NCI-H1105 treated with DMSO at 0.1 percent for 48 hours (cell line): ENCODE results near the gene PNMA3.
"Not testable (repeated sequence)": the region's sequence is repeated elsewhere in the genome, so short reads cannot be mapped to it uniquely, and the experiment has no call there.

ENCODE experiments used
- DNase-seq: peaks from one replicate; lab custom pipeline; 2025; lab: John Stamatoyannopoulos, UW

PNMA3 gene

DNA sequence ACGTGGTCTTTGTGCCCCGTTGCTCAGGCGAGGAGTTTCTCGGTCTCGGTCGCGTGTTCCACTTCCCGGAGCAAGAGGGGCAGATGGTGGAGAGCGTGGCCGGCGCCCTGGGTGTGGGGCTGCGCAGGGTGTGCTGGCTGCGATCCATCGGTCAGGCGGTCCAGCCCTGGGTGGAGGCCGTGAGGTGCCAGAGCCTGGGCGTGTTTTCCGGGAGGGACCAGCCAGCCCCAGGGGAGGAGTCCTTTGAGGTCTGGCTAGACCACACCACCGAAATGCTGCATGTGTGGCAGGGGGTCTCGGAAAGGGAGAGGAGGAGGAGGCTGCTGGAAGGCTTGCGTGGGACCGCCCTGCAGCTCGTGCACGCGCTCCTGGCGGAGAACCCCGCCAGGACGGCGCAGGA is 17.1 kb downstream of the PNMA3 start:
- not testable (repeated sequence) for DNase-seq

DNA sequence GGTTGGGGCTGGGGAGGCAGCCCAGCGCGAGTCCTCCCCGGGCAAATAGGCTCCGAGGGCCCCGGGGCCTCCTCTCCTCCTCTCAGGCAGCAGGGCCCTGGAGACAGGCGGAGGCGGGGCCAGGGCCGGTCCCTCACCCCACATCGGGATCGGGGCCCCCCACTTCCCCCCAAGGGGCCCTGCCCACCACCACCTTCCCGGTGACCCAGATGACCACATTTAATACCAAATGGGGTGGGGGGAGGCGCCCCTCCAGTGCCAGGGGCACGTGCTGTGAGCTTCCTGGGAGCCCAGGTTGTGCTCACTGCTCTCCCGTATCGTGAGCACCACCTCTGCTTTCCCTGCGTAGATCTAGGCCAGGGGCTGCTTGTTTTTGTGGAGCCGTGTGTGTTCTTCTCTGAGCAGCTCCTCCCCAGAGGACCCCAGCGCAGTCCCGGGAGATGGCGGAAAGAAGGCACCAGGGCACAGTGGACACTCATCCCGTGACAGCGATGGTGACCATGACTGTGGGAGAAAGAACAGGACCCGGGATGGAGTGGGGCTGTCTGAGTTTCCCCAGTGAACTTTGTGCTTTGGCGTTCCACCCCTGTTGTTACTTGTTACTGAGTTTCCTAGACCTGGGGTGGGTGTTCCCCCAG is 18.1 kb downstream of the PNMA3 start:
- no peak for DNase-seq

DNA sequence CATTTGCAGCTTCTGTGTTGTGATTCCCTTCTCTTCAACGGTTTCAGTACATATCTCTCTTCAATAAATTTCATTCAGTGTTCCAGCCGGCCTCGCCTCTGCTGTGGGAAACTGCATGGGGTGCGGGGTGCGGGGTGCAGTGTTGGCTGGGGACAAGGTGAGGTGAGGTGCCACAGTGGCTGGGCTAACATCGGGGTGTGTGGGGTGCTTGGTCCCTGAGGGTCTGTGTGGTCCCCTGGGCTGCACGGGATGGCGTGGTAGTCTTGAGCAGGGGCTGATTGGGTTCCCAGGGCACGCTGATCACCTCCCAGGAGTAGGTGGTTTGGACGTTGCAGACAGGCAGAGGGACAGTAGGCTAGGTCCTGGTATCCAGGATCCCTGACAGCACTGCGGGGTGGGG is 18.7 kb downstream of the PNMA3 start:
- DNase-seq, result no peak

DNA sequence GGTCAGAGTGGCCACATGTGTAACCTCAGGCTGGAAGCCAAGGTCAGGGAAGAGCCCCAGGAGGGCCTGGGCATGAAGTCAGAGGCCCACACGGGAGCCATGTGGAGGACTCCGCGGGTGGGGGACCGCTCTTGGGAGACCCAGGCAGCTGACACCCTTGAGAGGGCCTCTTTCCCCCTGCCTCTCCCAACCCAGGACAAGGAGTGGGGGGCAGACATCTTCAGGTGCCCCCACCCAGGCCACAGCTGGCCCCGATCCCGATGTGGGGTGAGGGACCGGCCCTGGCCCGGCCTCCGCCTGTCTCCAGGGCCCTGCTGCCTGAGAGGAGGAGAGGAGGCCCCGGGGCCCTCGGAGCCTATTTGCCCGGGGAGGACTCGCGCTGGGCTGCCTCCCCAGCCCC is 19.1 kb downstream of the PNMA3 start:
- DNase-seq, result no peak

DNA sequence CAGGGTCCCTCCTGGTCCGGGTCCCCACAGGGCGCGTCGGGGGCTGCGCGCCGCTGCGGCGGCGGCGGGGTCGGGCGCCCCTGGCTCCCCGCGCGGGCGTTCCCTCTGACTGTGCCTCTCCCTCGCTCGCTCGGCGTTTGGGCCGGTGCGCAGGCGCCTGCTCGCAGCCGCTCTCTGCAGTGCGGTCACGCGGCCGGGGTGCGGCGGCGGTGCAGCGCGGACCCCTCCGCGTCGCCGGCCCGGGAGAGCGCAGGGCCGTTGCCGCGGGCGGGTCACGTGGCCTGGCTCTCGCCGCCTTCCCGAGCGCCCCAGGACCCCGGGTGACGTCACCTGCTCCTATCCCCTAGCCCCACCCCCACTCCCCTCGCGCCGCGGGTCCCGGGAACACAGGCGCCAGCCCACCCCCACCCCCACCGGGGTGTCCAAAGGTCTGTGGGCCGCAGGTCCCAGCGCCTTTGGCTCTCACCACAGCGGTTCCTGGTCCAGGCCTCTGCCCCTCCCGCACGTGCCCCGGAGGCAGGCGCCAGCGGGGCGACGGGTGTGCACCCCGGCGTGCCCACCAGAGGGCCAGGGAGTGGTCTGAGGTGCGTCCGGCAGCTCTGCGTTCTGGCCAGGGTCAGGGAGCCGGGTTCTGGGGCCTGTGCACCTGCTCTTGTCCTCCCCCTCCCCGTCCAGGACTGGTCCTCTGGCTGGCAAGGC is 21.3 kb downstream of the PNMA3 start:
- DNase-seq, result not testable (repeated sequence)

DNA sequence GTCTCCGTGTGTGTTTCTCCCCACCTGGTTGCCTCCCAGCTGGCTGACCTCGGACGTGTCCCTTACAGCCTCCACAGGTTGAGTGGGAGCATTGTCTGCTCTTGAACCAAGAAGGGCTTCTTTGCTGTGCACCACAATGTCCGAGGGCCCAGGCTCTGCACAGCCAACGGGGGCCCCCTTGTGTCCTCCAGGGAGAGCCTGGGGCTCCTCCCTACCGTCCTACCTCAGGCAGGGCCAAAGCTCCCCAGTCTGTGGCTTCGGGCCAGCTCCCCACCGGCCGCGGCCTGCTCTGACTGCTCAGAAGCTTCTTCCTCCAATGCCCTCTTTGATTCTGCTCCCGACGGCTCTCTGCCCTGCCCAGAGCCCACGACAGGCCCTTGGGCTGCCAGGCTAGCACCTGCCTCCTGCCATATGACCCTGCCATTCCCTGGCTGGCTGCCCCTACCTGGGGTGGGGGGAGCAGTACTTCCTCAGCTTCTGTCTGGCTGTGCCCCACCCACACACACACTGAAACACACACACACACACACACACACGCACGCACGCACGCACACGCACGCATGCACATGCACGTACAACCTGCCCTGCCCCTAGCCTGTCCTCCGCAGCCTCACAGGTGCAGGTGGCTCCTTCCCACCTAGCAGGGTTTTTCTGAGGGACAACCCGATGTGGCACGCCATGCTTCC is 27.1 kb downstream of the PNMA3 start:
- DNase-seq, result peak; percentile 20

DNA sequence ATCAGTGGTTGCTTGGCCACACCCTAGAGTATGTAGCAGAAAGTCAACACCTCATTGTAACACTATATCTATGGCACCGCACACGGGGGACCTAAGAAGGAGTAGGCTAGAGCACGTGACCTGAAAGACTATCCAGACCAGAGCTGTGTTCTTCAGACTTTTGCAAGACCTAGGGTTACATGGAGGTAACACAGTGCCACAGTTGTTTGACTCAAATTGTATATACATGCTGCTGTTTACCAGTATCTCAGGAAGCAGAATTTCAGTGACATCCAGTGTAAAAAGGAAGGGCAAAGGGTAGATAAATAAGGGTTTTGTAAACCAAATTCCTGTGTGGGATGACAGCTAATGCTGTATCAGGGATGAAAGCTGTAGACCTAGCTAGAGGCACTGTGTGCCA is 46.1 kb downstream of the PNMA3 start:
- DNase-seq, result no peak

DNA sequence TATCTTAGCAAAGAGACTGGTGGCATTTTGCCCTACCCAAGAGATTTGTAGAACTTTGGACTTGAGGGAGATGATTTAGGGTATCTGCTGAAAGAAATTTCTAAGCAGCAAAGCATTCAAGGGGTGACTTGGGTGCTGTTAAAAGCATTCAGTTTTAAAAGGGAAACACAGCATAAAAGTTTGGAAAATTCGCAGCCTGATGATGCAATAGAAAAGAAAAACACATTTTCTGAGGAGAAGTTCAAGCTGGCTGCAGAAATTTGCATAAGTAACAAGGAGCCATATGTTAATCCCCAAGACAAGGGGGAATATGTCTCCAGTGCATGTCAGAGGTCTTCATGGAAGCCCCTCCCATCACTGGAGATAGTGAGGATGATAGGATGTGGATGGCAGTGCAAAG is 48.7 kb downstream of the PNMA3 start:
- DNase-seq, result not testable (repeated sequence)

DNA sequence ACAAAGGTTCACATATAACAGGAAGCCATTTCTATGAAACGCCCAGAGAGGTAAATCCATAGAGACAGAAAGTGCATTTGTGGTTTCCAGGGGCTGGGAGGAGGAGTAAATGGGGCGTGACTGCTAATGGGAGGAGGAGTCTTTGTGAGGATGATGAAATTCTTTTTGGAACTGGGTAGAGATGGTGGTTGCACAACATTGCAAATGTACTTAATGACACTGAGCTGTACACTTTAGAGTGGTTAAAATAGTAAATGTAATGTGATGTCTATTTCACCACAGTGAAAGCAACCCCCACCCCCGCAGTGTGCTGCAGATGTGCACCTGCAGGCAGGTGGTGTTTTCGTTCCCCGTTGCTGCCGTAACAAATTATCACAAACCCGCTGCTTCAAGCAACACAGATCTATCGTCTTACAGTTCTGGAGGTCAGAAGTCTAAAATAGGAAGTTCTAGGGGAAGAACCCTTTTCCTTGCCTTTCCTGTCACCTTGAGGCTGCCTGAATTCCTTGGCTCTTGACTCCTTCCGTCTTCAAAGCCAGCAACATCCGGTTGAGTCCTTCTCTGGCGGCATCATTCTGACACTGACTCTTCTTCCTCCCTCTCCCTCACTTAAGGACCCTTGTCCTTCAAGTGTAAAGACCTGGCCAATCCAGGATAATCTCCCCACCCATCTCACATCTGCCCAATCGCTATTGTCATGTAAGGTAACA is 50.0 kb downstream of the PNMA3 start:
- not testable (repeated sequence) for DNase-seq
